ENCODE measurements around the gene C11orf97. TPM values are rescaled to one million over a fixed set of nuclear protein-coding genes. Genes with fewer than 3 reads are reported as not detected.

The C11orf97 gene
- total RNA-seq, 1 experiment from 2014 or later, result not detected

DNA sequence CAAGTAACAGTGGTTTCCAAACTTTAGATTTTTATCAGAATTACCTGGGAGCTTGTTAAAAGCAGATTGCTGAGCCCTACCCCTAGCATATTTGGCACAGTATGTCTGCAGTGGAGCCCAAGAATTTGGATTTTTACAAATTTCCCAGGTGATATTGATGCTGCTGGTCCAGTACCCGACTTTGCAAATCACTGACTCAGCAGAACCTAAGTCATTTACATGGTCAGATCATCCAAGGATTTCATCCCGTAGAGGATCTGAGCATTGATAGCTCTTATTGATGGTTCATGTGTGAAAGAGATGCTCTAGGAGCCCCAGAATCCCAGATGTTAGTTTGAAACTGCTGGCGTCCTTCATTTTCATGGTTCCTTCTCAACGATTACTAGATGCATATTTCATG is 6.0 kb downstream of the C11orf97 start:
- intact Hi-C loops (cut with micrococcal nuclease; ENCODE audit: unreplicated experiment), result loop anchor here (5.0 kb wide), 2 partner anchors 379 to 1909 kb away; no protein-coding TSS in a partner anchor
- no peak overlapping the region for H3K4me3 ChIP-seq (ENCODE audit: low read depth, low read length, poor library complexity, severe bottlenecking)
- H3K36me3 ChIP-seq (ENCODE audit: insufficient read depth, low read length, poor library complexity, severe bottlenecking), result no peaks in the 10 kb centered on the region
- H3K27ac ChIP-seq (ENCODE audit: low read depth, low read length, poor library complexity, severe bottlenecking), result no peak overlapping the region
- peaks cover 12% of the 10 kb centered on the region for H3K27me3 ChIP-seq (replicated peaks; ENCODE audit: insufficient read depth, low read depth, low read length, poor library complexity)
- CTCF ChIA-PET, result interaction anchor here (0.5 kb wide), 1 partner anchor 15 kb away, joined by 3 read pairs; no protein-coding TSS in a partner anchor
- H3K9me3 ChIP-seq (ENCODE audit: low read depth, low read length, poor library complexity, severe bottlenecking), result no peaks in the 10 kb centered on the region
- no peak for TF ChIP-seq EZH2 (IDR thresholded peaks at IDR 0.05; ENCODE audit: borderline replicate concordance, low read depth, low read length, poor library complexity, severe bottlenecking)
- TF ChIP-seq, protein P1, sequence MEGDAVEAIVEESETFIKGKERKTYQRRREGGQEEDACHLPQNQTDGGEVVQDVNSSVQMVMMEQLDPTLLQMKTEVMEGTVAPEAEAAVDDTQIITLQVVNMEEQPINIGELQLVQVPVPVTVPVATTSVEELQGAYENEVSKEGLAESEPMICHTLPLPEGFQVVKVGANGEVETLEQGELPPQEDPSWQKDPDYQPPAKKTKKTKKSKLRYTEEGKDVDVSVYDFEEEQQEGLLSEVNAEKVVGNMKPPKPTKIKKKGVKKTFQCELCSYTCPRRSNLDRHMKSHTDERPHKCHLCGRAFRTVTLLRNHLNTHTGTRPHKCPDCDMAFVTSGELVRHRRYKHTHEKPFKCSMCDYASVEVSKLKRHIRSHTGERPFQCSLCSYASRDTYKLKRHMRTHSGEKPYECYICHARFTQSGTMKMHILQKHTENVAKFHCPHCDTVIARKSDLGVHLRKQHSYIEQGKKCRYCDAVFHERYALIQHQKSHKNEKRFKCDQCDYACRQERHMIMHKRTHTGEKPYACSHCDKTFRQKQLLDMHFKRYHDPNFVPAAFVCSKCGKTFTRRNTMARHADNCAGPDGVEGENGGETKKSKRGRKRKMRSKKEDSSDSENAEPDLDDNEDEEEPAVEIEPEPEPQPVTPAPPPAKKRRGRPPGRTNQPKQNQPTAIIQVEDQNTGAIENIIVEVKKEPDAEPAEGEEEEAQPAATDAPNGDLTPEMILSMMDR (conservative IDR thresholded peaks at IDR 0.05; ENCODE audit: low read depth, low read length), result no peak
- DNase-seq (ENCODE audit: low spot score), result no peak
- H3K4me1 ChIP-seq (ENCODE audit: insufficient read depth, low read length, poor library complexity, severe bottlenecking), result no peaks in the 10 kb centered on the region
- POLR2A ChIA-PET (ENCODE audit: low non-redundant PET), result no interaction called here
- no TSS peak for BruUV-seq (replicated peaks)

DNA sequence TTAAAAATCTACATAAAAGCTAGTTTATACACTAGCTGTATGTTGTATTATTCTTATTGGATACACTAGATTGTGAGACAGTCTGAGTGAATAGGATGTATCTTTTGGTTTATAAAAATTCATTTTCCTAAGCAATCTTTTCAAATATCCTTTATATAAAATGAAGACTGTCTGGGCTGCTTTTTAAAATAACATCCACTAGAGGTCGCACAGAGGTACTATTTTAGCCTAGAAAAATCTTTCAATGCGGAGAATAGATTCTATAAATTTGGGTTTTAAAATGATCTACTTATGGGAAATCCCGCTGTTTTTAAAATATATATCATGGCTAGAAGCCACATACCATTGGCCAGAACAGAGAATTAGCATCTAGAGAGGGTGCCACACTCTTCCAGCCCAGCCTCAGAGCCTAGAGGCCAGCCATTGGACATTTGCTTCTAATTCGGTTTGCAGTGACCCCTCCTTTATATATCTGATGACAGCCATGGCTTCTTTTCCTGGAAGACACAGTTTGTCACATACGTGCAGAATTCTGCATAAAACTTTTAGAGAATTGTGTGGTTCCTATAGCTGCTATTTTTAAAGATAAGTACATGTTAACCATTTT is 7.3 kb downstream of the C11orf97 start:
- DNase-seq (ENCODE audit: low spot score), result peak; percentile 59
- no peak overlapping the region for H3K4me3 ChIP-seq (ENCODE audit: low read depth, low read length, poor library complexity, severe bottlenecking)
- H3K4me1 ChIP-seq (ENCODE audit: insufficient read depth, low read length, poor library complexity, severe bottlenecking), result no peaks in the 10 kb centered on the region

DNA sequence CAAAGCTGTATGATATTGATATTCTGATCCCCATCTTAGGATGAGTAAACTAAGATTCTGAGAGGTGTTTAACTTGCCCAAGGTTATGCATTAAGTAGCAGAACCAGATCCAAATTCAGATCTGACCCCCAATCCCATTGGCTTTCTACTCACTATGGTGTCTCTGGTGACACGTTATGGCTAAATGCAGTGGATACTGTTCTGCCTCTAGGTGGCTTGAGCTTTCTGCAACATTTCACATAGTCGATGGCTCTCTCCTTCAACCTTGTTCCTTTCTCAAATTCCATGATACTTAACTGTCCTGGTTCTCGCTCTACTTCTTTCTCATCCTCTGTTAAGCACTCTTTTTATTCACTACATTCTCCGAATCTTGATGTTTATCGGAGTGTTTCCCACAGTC is 9.4 kb downstream of the C11orf97 start:
- H3K9me3 ChIP-seq (ENCODE audit: low read depth, low read length, poor library complexity, severe bottlenecking), result no peaks in the 10 kb centered on the region
- POLR2A ChIA-PET (ENCODE audit: low non-redundant PET), result interaction anchor here (0.6 kb wide), 1 partner anchor 182 kb away, joined by 15 read pairs; no protein-coding TSS in a partner anchor
- CTCF ChIA-PET, result interaction anchor here (0.8 kb wide), 1 partner anchor 59 kb away, joined by 8 read pairs; no protein-coding TSS in a partner anchor
- no peak overlapping the region for H3K27ac ChIP-seq (ENCODE audit: low read depth, low read length, poor library complexity, severe bottlenecking)
- H3K4me3 ChIP-seq (ENCODE audit: low read depth, low read length, poor library complexity, severe bottlenecking), result no peak overlapping the region
- intact Hi-C loops (cut with micrococcal nuclease; ENCODE audit: unreplicated experiment), result loop anchor here (2.0 kb wide), 1 partner anchor 75 kb away; no protein-coding TSS in a partner anchor
- peak; percentile 52 for DNase-seq (ENCODE audit: low spot score)
- no peak for TF ChIP-seq EZH2 (IDR thresholded peaks at IDR 0.05; ENCODE audit: borderline replicate concordance, low read depth, low read length, poor library complexity, severe bottlenecking)
- TF ChIP-seq, protein P1 (conservative IDR thresholded peaks at IDR 0.05; ENCODE audit: low read depth, low read length), result peak; percentile 70
- no peaks in the 10 kb centered on the region for H3K27me3 ChIP-seq (replicated peaks; ENCODE audit: insufficient read depth, low read depth, low read length, poor library complexity)
- no peaks in the 10 kb centered on the region for H3K4me1 ChIP-seq (ENCODE audit: insufficient read depth, low read length, poor library complexity, severe bottlenecking)
- H3K36me3 ChIP-seq (ENCODE audit: insufficient read depth, low read length, poor library complexity, severe bottlenecking), result no peaks in the 10 kb centered on the region
- no TSS peak for BruUV-seq (replicated peaks)

More for the DNA sequence above, 7.3 kb downstream of the C11orf97 start:
- no peaks in the 10 kb centered on the region for H3K36me3 ChIP-seq (ENCODE audit: insufficient read depth, low read length, poor library complexity, severe bottlenecking)
- TF ChIP-seq, protein P1 (conservative IDR thresholded peaks at IDR 0.05; ENCODE audit: low read depth, low read length), result peak; percentile 82
- no peak for TF ChIP-seq EZH2 (IDR thresholded peaks at IDR 0.05; ENCODE audit: borderline replicate concordance, low read depth, low read length, poor library complexity, severe bottlenecking)
- no peak overlapping the region for H3K27ac ChIP-seq (ENCODE audit: low read depth, low read length, poor library complexity, severe bottlenecking)
- CTCF ChIA-PET, result interaction anchor here (0.7 kb wide), 2 partner anchors 418 to 599 kb away, joined by 3 to 4 read pairs; no protein-coding TSS in a partner anchor
- no TSS peak for BruUV-seq (replicated peaks)
- intact Hi-C loops (cut with micrococcal nuclease; ENCODE audit: unreplicated experiment), result loop anchor here (2.0 to 5.0 kb wide), 3 partner anchors 77 to 1908 kb away; no protein-coding TSS in a partner anchor
- POLR2A ChIA-PET (ENCODE audit: low non-redundant PET), result no interaction called here
- no peaks in the 10 kb centered on the region for H3K9me3 ChIP-seq (ENCODE audit: low read depth, low read length, poor library complexity, severe bottlenecking)
- H3K27me3 ChIP-seq (replicated peaks; ENCODE audit: insufficient read depth, low read depth, low read length, poor library complexity), result peaks cover 12% of the 10 kb centered on the region

Data from A673 (cell line).